ENCODE data around the gene NOL9.
A peak's percentile ranks its signal among the peaks of the same experiment; 100 is the strongest.

Gene NOL9

GRCh38 chr1:6596351-6596750 is 42.0 kb upstream of the NOL9 start:
- H3K9me3 ChIP-seq (replicated peaks in 1 of 2; ENCODE audit: control insufficient read depth in 2 of 2, insufficient read depth in 1 of 2, low read depth in 1 of 2, low read length in 2 of 2), result no peaks in the 10 kb centered on the region
- no peak overlapping the region for H3K23ac ChIP-seq (ENCODE audit: low read depth, low read length, poor library complexity)
- H2BK15ac ChIP-seq (ENCODE audit: low read length), result no peak overlapping the region
- H3K27me3 ChIP-seq (ENCODE audit: control insufficient read depth in 3 of 3, insufficient read depth in 3 of 3, low read depth in 1 of 3, low read length in 3 of 3), result peaks cover 0 to under 1% (median 0%) of the 10 kb centered on the region in 3 experiments
- H2BK120ac ChIP-seq (ENCODE audit: low read depth, low read length), result no peak overlapping the region
- H2BK12ac ChIP-seq (ENCODE audit: low read length), result no peak overlapping the region
- H3K18ac ChIP-seq (ENCODE audit: low read length), result no peak overlapping the region
- no peak overlapping the region for H4K8ac ChIP-seq (ENCODE audit: low read depth, low read length)
- no peak overlapping the region for H3K4me2 ChIP-seq (ENCODE audit: insufficient read depth, low read length, poor library complexity, severe bottlenecking)
- no peak overlapping the region for H4K91ac ChIP-seq (ENCODE audit: low read depth, low read length, poor library complexity)
- H3K36me3 ChIP-seq (replicated peaks in 1 of 2; ENCODE audit: control insufficient read depth in 2 of 2, insufficient read depth in 2 of 2, low read length in 2 of 2), result peaks cover 44 to 79% of the 10 kb centered on the region in 2 donors
- no peak for DNase-seq (ENCODE audit: low spot score)
- no peak overlapping the region for H3K14ac ChIP-seq (ENCODE audit: low read length)
- no CpG with 5 or more reads among the region's 7 CpGs for WGBS, 2 donors (ENCODE audit: extremely low coverage in 2 of 2, insufficient read length in 2 of 2, insufficient replicate concordance in 1 of 2)
- H3K9ac ChIP-seq (ENCODE audit: low read depth, low read length, poor library complexity), result no peak overlapping the region
- no peak overlapping the region for H2AFZ ChIP-seq (ENCODE audit: low read length)
- H2BK5ac ChIP-seq (ENCODE audit: low read length), result no peak overlapping the region
- peaks cover 9 to 10% of the 10 kb centered on the region in 2 donors for H3K4me1 ChIP-seq (ENCODE audit: control insufficient read depth in 2 of 2, insufficient read depth in 1 of 2, low read depth in 1 of 2, low read length in 2 of 2)
- H3K79me1 ChIP-seq (ENCODE audit: low read depth, low read length), result peaks cover 19% of the 10 kb centered on the region
- no peak overlapping the region for H3K4me3 ChIP-seq (ENCODE audit: low read length in 2 of 2)
- H3K27ac ChIP-seq (replicated peaks; ENCODE audit: low read length), result no peak overlapping the region
- H2AK5ac ChIP-seq (ENCODE audit: low read depth, low read length), result no peak overlapping the region
- no peak overlapping the region for H3K4ac ChIP-seq (ENCODE audit: low read length)

GRCh38 chr1:6594977-6595740 is 40.8 kb upstream of the NOL9 start:
- Histone ChIP-seq H3K4me1 (ENCODE audit: control insufficient read depth in 2 of 2, insufficient read depth in 1 of 2, low read depth in 1 of 2, low read length in 2 of 2) (peaks cover 0 to 5% of the 10 kb centered on the region in 2 donors), H2AK5ac (ENCODE audit: low read depth, low read length) (no peak overlapping the region), H3K9ac (ENCODE audit: low read depth, low read length, poor library complexity) (no peak overlapping the region), H2BK5ac (ENCODE audit: low read length) (no peak overlapping the region), H2BK15ac (ENCODE audit: low read length) (no peak overlapping the region), H3K18ac (ENCODE audit: low read length) (no peak overlapping the region), H3K4ac (ENCODE audit: low read length) (no peak overlapping the region), H3K4me3 (ENCODE audit: low read length in 2 of 2) (no peak overlapping the region), H4K8ac (ENCODE audit: low read depth, low read length) (no peak overlapping the region), H3K14ac (ENCODE audit: low read length) (no peak overlapping the region), H3K27me3 (ENCODE audit: control insufficient read depth in 3 of 3, insufficient read depth in 3 of 3, low read depth in 1 of 3, low read length in 3 of 3) (no peaks in the 10 kb centered on the region), H2AFZ (ENCODE audit: low read length) (no peak overlapping the region), H3K23ac (ENCODE audit: low read depth, low read length, poor library complexity) (no peak overlapping the region), H3K9me3 (replicated peaks in 1 of 2; ENCODE audit: control insufficient read depth in 2 of 2, insufficient read depth in 1 of 2, low read depth in 1 of 2, low read length in 2 of 2) (no peaks in the 10 kb centered on the region), H2BK120ac (ENCODE audit: low read depth, low read length) (no peak overlapping the region), H3K4me2 (ENCODE audit: insufficient read depth, low read length, poor library complexity, severe bottlenecking) (no peak overlapping the region), H4K91ac (ENCODE audit: low read depth, low read length, poor library complexity) (no peak overlapping the region), H3K36me3 (replicated peaks in 1 of 2; ENCODE audit: control insufficient read depth in 2 of 2, insufficient read depth in 2 of 2, low read length in 2 of 2) (peaks cover 47 to 91% of the 10 kb centered on the region in 2 donors), H3K79me1 (ENCODE audit: low read depth, low read length) (peaks cover 12% of the 10 kb centered on the region), H2BK12ac (ENCODE audit: low read length) (no peak overlapping the region), H3K27ac (replicated peaks; ENCODE audit: low read length) (no peak overlapping the region)
- WGBS, 2 donors (ENCODE audit: extremely low coverage in 2 of 2, insufficient read length in 2 of 2, insufficient replicate concordance in 1 of 2), result no CpG with 5 or more reads among the region's 11 CpGs
- DNase-seq (ENCODE audit: low spot score), result no peak

- no peak overlapping the region for H2AK5ac ChIP-seq (ENCODE audit: low read depth, low read length)
- H3K4me1 ChIP-seq (ENCODE audit: control insufficient read depth in 2 of 2, insufficient read depth in 1 of 2, low read depth in 1 of 2, low read length in 2 of 2), result no peaks in the 10 kb centered on the region
- H3K27me3 ChIP-seq (ENCODE audit: control insufficient read depth in 3 of 3, insufficient read depth in 3 of 3, low read depth in 1 of 3, low read length in 3 of 3), result no peaks in the 10 kb centered on the region
- no peak overlapping the region for H3K27ac ChIP-seq (replicated peaks; ENCODE audit: low read length)
- no peak overlapping the region for H3K9ac ChIP-seq (ENCODE audit: low read depth, low read length, poor library complexity)
- no peak overlapping the region for H4K91ac ChIP-seq (ENCODE audit: low read depth, low read length, poor library complexity)
- H3K4me2 ChIP-seq (ENCODE audit: insufficient read depth, low read length, poor library complexity, severe bottlenecking), result no peak overlapping the region
- H3K4ac ChIP-seq (ENCODE audit: low read length), result no peak overlapping the region
- peaks cover 4% of the 10 kb centered on the region for H3K79me1 ChIP-seq (ENCODE audit: low read depth, low read length)
- no peak for DNase-seq (ENCODE audit: low spot score)
- no CpG with 5 or more reads among the region's 15 CpGs for WGBS, 2 donors (ENCODE audit: extremely low coverage in 2 of 2, insufficient read length in 2 of 2, insufficient replicate concordance in 1 of 2)
- H2BK5ac ChIP-seq (ENCODE audit: low read length), result no peak overlapping the region
- no peak overlapping the region for H2BK15ac ChIP-seq (ENCODE audit: low read length)
- peaks cover 54 to 95% of the 10 kb centered on the region in 2 donors for H3K36me3 ChIP-seq (replicated peaks in 1 of 2; ENCODE audit: control insufficient read depth in 2 of 2, insufficient read depth in 2 of 2, low read length in 2 of 2)
- no peak overlapping the region for H4K8ac ChIP-seq (ENCODE audit: low read depth, low read length)
- no peak overlapping the region for H2BK12ac ChIP-seq (ENCODE audit: low read length)
- no peak overlapping the region for H2BK120ac ChIP-seq (ENCODE audit: low read depth, low read length)
- H3K9me3 ChIP-seq (replicated peaks in 1 of 2; ENCODE audit: control insufficient read depth in 2 of 2, insufficient read depth in 1 of 2, low read depth in 1 of 2, low read length in 2 of 2), result no peaks in the 10 kb centered on the region
- H3K18ac ChIP-seq (ENCODE audit: low read length), result no peak overlapping the region
- no peak overlapping the region for H3K23ac ChIP-seq (ENCODE audit: low read depth, low read length, poor library complexity)
- H2AFZ ChIP-seq (ENCODE audit: low read length), result no peak overlapping the region
- H3K4me3 ChIP-seq (ENCODE audit: low read length in 2 of 2), result no peak overlapping the region
- H3K14ac ChIP-seq (ENCODE audit: low read length), result no peak overlapping the region
Observed at GRCh38 chr1:6593810-6594209, 39.5 kb upstream of the NOL9 start.

GRCh38 chr1:6592865-6593593 is 38.7 kb upstream of the NOL9 start:
- H2BK15ac ChIP-seq (ENCODE audit: low read length), result no peak overlapping the region
- H3K79me1 ChIP-seq (ENCODE audit: low read depth, low read length), result peaks cover 5% of the 10 kb centered on the region
- H3K9me3 ChIP-seq (replicated peaks in 1 of 2; ENCODE audit: control insufficient read depth in 2 of 2, insufficient read depth in 1 of 2, low read depth in 1 of 2, low read length in 2 of 2), result no peaks in the 10 kb centered on the region
- H4K91ac ChIP-seq (ENCODE audit: low read depth, low read length, poor library complexity), result no peak overlapping the region
- H3K4me2 ChIP-seq (ENCODE audit: insufficient read depth, low read length, poor library complexity, severe bottlenecking), result no peak overlapping the region
- H3K14ac ChIP-seq (ENCODE audit: low read length), result no peak overlapping the region
- H4K8ac ChIP-seq (ENCODE audit: low read depth, low read length), result no peak overlapping the region
- peak overlapping the region; percentile 50 for H3K9ac ChIP-seq (ENCODE audit: low read depth, low read length, poor library complexity)
- no peak overlapping the region for H2BK12ac ChIP-seq (ENCODE audit: low read length)
- no peak overlapping the region for H2AK5ac ChIP-seq (ENCODE audit: low read depth, low read length)
- no peak overlapping the region for H2AFZ ChIP-seq (ENCODE audit: low read length)
- H2BK5ac ChIP-seq (ENCODE audit: low read length), result peak overlapping the region; percentile 22
- H3K4me3 ChIP-seq (ENCODE audit: low read length in 2 of 2), result no peak overlapping the region
- no peak overlapping the region for H2BK120ac ChIP-seq (ENCODE audit: low read depth, low read length)
- no CpG with 5 or more reads among the region's 38 CpGs for WGBS, 2 donors (ENCODE audit: extremely low coverage in 2 of 2, insufficient read length in 2 of 2, insufficient replicate concordance in 1 of 2)
- H3K27me3 ChIP-seq (ENCODE audit: control insufficient read depth in 3 of 3, insufficient read depth in 3 of 3, low read depth in 1 of 3, low read length in 3 of 3), result no peaks in the 10 kb centered on the region
- H3K18ac ChIP-seq (ENCODE audit: low read length), result no peak overlapping the region
- no peak overlapping the region for H3K4ac ChIP-seq (ENCODE audit: low read length)
- H3K23ac ChIP-seq (ENCODE audit: low read depth, low read length, poor library complexity), result peak overlapping the region; percentile 38
- H3K27ac ChIP-seq (replicated peaks; ENCODE audit: low read length), result no peak overlapping the region
- peaks cover 58 to 98% of the 10 kb centered on the region in 2 donors for H3K36me3 ChIP-seq (replicated peaks in 1 of 2; ENCODE audit: control insufficient read depth in 2 of 2, insufficient read depth in 2 of 2, low read length in 2 of 2)
- H3K4me1 ChIP-seq (ENCODE audit: control insufficient read depth in 2 of 2, insufficient read depth in 1 of 2, low read depth in 1 of 2, low read length in 2 of 2), result no peaks in the 10 kb centered on the region
- DNase-seq (ENCODE audit: low spot score), result no peak

Measured in neuronal stem cell (in vitro differentiated cells).